Measurements from ENCODE around the gene EXOC6. TPM values are rescaled to one million over a fixed set of nuclear protein-coding genes. Genes with fewer than 3 reads are reported as not detected.

Gene EXOC6
- polyA plus RNA-seq, 4 donors: 16.5 to 22.0 (median 19.0) TPM

DNA sequence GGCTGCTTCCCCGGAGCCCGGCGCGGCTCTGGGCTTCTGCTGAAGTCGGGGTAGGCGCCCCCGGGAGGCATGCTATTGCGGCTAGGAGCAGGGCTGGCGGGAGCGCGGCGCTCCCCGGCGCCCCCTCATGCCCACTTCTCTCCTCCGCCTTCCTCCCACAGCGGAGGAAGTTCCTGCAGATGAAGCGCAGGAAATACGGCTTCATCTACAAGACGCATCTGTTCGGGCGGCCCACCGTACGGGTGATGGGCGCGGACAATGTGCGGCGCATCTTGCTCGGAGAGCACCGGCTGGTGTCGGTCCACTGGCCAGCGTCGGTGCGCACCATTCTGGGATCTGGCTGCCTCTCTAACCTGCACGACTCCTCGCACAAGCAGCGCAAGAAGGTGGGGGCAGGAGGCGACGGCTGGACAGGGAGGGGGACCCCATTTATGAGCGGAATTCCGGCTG lies 225.9 kb downstream of the EXOC6 start:
- DNase-seq (ENCODE audit: low read depth in 4 of 4, low spot score in 2 of 4): no peak

GRCh38 chr10:93074597-93075368 lies 226.5 kb downstream of the EXOC6 start:
- no peak for DNase-seq (ENCODE audit: low read depth in 4 of 4, low spot score in 2 of 4)

- DNase-seq (ENCODE audit: low read depth in 4 of 4, low spot score in 2 of 4): no peak
These were observed 227.3 kb downstream of the EXOC6 start for GRCh38 chr10:93075369-93076221.

DNA sequence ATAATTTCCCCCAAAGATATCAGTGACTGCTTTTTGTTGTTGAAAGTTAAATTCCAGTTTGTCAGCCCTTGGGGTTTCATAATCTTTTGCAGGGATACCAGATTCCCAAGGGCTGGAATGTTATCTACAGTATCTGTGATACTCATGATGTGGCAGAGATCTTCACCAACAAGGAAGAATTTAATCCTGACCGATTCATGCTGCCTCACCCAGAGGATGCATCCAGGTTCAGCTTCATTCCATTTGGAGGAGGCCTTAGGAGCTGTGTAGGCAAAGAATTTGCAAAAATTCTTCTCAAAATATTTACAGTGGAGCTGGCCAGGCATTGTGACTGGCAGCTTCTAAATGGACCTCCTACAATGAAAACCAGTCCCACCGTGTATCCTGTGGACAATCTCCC lies 228.6 kb downstream of the EXOC6 start:
- DNase-seq (ENCODE audit: low read depth in 4 of 4, low spot score in 2 of 4): no peak

DNA sequence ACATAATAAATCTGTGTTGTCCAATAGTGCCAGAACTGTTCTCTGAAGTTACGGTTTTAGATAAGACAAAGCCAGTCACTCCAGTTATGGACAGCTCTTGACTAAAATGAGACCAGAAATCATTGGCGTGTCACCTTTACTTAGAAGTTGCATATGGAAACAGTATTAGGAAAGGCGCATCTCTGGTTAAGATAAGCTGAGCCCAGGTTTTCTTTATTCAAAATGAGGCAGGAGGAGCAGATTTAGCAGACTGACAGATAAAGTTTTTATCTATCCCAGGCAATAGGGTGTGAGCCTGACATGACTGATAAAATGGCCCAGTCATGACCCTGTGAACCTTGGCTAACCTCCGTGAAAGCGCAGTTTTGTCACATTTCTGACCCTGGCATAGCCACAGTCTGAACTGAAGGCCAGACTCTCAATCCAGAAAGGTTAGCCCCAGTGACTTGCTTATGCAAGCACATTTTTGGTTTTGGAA lies 229.6 kb downstream of the EXOC6 start:
- DNase-seq (ENCODE audit: low read depth in 4 of 4, low spot score in 2 of 4): no peak

DNA sequence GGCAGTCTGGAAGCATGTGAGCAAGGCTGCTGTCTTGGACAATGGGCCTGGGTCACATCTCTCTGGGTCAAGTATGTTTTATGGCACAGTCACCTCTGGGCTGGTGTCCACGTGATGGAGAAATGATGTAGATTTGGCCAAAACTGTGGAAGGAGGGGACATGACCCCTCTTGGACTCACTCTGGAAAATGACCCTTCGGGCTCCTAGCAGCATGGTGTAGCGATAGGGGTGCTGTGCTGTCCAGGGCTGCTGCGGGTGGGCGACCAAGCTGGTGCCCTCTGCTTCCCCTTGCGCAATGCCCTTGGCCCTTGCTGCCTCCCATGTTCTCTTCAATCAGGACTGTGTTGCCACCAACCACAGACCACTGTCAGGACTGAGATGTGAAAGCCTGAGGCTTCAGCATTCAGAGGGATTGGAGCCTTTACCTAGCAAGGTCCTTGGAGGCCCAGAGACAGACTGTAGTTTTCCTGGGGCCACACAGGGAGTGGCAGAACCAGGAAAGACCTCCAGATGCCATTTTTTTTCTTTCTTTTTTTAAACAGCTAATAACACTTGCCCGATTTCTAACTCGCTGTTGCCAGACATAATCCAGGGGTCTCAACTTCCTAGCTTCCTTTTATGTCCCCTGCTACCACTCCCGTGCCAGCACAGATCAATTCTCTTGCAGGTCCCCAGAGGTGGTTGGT lies 231.5 kb downstream of the EXOC6 start:
- no peak for DNase-seq (ENCODE audit: low read depth in 4 of 4, low spot score in 2 of 4)

DNA sequence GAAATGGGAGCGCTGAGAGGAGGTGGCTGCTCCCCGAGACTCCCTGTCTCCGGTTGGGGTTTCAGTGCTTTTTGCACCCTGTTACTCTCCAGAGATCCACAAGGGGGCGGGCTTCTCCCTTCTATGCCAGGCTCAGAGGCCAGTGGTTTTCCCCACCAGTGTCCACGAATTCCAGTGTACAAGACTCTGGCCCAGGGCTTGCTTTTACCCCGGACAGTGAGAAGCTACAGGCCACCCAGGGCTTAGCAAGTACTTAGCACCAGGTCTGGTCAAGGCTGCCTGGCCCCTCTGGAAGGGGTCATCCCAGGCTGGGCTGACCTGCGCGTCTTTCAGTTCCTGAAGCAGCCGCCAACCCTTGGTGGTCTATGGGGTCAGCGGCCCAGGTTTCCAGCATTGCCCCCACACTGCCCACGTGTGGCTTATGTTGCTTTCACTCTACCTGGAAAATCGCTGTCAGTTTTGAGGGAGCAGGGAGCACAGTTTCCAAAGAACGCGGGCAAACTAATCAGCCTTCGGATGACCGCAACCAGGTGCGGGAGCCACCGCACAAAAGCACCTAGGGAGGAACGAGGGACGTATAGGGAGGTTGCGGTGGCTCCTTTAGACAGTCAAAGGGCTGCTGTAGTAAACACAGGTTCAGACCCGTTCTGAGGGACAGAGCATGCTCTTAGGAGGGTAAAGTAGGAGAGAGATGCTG lies 232.2 kb downstream of the EXOC6 start:
- no peak for DNase-seq (ENCODE audit: low read depth in 4 of 4, low spot score in 2 of 4)

DNA sequence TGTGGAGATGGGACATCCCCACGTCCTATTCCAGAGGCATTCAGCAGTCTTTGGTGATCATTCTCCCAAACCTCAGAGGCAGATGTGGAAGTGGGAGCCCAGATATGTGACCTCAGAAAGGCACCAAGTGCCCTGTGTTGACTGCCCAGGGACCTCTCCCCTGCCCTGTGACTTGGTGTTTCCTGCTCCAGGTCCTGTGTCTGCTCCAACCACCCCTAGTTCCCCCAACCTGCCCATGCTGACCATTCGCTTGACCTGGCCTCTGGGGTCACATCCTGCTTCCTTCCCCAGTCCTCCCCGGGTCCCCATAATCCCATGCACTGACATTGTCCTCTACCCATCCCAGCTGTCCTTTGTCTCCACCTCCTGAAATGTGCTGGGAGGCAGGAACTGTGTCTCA lies 233.0 kb downstream of the EXOC6 start:
- no peak for DNase-seq (ENCODE audit: low read depth in 4 of 4, low spot score in 2 of 4)

- no peak for DNase-seq (ENCODE audit: low read depth in 4 of 4, low spot score in 2 of 4)
These were observed 233.5 kb downstream of the EXOC6 start for GRCh38 chr10:93081834-93082233.

DNA sequence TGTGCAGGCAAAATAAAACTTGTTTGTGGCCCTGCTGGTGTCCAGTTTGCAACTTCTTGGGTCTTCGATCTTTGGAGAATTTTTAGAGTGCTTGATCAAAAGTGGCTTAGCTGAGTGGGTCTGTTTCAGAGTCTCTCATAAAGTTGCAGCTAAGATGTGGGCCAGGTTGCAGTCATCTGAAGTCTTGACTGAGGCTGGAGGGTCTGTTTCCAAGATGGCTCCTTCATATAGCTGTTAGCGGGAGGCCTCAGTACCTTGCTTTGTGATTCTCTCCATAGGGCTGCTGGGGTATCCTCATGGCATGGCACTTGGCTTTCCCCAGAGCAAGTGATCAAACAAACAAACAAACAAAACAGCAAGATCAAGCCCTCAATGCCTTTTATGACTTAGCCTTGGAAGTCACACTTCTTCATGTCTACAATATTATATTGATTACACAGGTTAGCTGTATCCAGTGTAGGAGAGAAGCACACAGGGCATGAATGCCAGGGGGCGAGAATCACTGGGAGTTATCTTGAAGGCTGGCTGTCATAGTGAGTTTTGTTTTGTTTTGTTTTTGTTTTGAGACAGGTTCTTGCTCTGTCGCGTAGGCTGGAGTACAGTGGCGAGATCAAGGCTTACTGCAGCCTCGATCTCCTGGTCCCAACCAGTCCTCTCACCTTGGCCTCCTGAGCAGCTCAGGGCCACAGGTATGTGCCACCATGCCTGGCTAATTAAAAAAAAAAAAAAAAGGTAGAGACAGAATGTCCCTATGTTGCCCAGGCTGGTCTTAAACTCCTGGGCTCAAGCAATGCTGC lies 235.6 kb downstream of the EXOC6 start:
- no peak for DNase-seq (ENCODE audit: low read depth in 4 of 4, low spot score in 2 of 4)

GRCh38 chr10:93085272-93085859 lies 237.0 kb downstream of the EXOC6 start:
- no peak for DNase-seq (ENCODE audit: low read depth in 4 of 4, low spot score in 2 of 4)

GRCh38 chr10:93086289-93086688 lies 238.0 kb downstream of the EXOC6 start:
- no peak for DNase-seq (ENCODE audit: low read depth in 4 of 4, low spot score in 2 of 4)

- no peak for DNase-seq (ENCODE audit: low read depth in 4 of 4, low spot score in 2 of 4)
These were observed 239.5 kb downstream of the EXOC6 start for GRCh38 chr10:93087846-93088245.

DNA sequence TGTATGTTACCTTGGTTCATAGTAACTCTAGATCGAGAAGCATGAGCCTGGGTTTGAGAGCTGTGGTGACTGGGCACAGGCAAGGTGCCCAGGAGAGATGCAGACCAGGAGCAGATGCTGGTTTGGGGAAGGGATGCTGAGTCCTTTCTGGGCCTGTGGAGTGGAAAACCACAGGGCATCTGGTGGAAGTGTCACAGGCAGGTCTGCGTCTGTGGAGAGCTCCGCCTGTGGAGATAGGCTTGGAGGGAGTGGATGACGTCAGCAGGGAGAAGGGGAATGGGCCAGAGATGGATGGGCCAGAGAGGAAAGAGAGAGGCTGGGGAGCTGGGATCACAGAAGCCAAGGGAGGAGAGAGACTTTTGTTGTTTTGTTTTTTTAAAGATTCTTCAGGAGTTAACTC lies 240.1 kb downstream of the EXOC6 start:
- DNase-seq (ENCODE audit: low read depth in 4 of 4, low spot score in 2 of 4): no peak

- no peak for DNase-seq (ENCODE audit: low read depth in 4 of 4, low spot score in 2 of 4)
These were observed 242.3 kb downstream of the EXOC6 start for GRCh38 chr10:93090619-93091018.

GRCh38 chr10:93091960-93092359 lies 243.6 kb downstream of the EXOC6 start:
- no peak for DNase-seq (ENCODE audit: low read depth in 4 of 4, low spot score in 2 of 4)

- no peak for DNase-seq (ENCODE audit: low read depth in 4 of 4, low spot score in 2 of 4)
These were observed 246.9 kb downstream of the EXOC6 start for GRCh38 chr10:93095225-93095624.

DNA sequence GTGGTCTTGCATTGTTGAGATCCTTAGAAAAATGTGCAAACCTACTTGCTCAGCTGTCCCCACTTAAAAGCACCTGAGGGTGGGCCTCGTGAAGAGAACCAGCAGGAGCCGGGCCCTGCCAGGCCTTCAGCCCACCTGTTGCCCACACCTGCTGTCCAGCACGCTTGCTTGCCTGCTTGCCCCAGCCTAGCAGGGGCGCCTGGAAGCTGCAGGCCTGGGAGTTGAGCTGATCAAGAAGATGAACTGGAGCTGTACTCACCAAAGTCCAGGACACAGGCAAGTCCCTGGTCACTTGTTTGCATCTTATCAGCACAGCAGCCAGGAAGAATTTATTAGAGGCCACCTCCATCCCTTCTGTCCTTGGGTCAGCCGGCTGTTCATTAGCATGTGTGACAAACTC lies 248.6 kb downstream of the EXOC6 start:
- DNase-seq (ENCODE audit: low read depth in 4 of 4, low spot score in 2 of 4): no peak

- DNase-seq (ENCODE audit: low read depth in 4 of 4, low spot score in 2 of 4): no peak
These were observed 249.1 kb downstream of the EXOC6 start for GRCh38 chr10:93097386-93097785.
